Stimulated activated naive B cell treated with anti-CD40 and anti-IgM and Interleukin-4, amounts not matched to agents 10 μg/mL and 1 μg/mL and 100 μg/mL, for 72 hours (primary cell): ENCODE results near the gene BTBD9.
"Not testable (repeated sequence)": the region's sequence is repeated elsewhere in the genome, so short reads cannot be mapped to it uniquely, and the experiment has no call there.

Experiments
- ATAC-seq, 2 donors: fragments of 150-1000 bp; cut with Tn5 transposase; replicated peaks; 2 replicates each; pipeline ENCODE4 v1.10.0; 2021; ENCODE audit warnings: moderate library complexity in 1 of 2
- DNase-seq: peaks from one replicate; pipeline ENCODE4 v3.0.0; 2021
- H3K27ac Mint-ChIP-seq: one replicate; pipeline ENCODE4 v1.8.0; 2022; ENCODE audit warnings: mild to moderate bottlenecking, mixed read lengths
- H3K27me3 Mint-ChIP-seq, 2 donors: one replicate each; pipeline ENCODE4 v1.8.0; 2022; ENCODE audit warnings: mixed read lengths in 2 of 2
- H3K36me3 Mint-ChIP-seq, 2 donors: one replicate each; pipeline ENCODE4 v1.8.0; 2022; ENCODE audit warnings: mixed read lengths in 2 of 2, mild to moderate bottlenecking in 1 of 2
- H3K4me1 Mint-ChIP-seq, 2 donors: one replicate each; pipeline ENCODE4 v1.8.0; 2022; ENCODE audit warnings: mixed read lengths in 2 of 2, mild to moderate bottlenecking in 1 of 2
- H3K4me3 Mint-ChIP-seq, 2 donors: one replicate each; pipeline ENCODE4 v1.8.0; 2022; ENCODE audit warnings: mild to moderate bottlenecking in 2 of 2, mixed read lengths in 2 of 2, moderate library complexity in 1 of 2
- H3K9me3 Mint-ChIP-seq, 2 donors: one replicate each; pipeline ENCODE4 v1.8.0; 2022; ENCODE audit warnings: mixed read lengths in 2 of 2, mild to moderate bottlenecking in 1 of 2

Gene BTBD9

GRCh38 chr6:38349221-38349620 is 290.5 kb downstream of the BTBD9 start:
- no peaks in the 10 kb centered on the region for H3K27me3 Mint-ChIP-seq
- H3K36me3 Mint-ChIP-seq: peaks cover 2 to 5% of the 10 kb centered on the region in 2 donors
- no peaks in the 10 kb centered on the region for H3K9me3 Mint-ChIP-seq
- peaks cover 9 to 15% of the 10 kb centered on the region in 2 donors for H3K4me1 Mint-ChIP-seq
- no peak overlapping the region for H3K4me3 Mint-ChIP-seq
- ATAC-seq (no peak), DNase-seq (no peak)
- H3K27ac Mint-ChIP-seq: no peak overlapping the region

GRCh38 chr6:38348371-38348770 is 291.4 kb downstream of the BTBD9 start:
- no peaks in the 10 kb centered on the region for H3K27me3 Mint-ChIP-seq
- DNase-seq: no peak
- H3K4me1 Mint-ChIP-seq: peaks cover 7 to 8% of the 10 kb centered on the region in 2 donors
- H3K9me3 Mint-ChIP-seq: no peaks in the 10 kb centered on the region
- peaks cover 5 to 10% of the 10 kb centered on the region in 2 donors for H3K36me3 Mint-ChIP-seq
- H3K27ac Mint-ChIP-seq: no peak overlapping the region
- no peak overlapping the region for H3K4me3 Mint-ChIP-seq
- ATAC-seq: no peak

DNA sequence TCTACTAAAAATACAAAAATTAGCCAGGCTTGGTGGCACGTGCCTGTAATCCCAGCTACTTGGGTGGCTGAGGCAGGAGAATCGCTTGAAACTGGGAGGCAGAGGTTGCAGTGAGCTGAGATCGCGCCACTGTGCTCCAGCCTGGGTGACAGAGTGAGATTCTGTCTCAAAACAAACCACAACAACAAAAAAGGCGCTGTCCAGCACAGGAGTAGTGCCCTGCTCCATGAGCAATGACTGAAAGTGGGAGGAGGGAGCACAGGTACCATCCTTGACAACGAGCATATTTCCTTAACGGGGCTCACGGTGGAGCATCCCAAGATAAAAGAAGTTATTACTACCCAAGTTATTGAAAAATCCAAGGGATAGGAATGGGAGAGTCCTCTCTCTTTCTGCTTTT is 291.9 kb downstream of the BTBD9 start:
- not testable (repeated sequence) for H3K36me3 Mint-ChIP-seq, H3K27me3 Mint-ChIP-seq, H3K4me1 Mint-ChIP-seq, H3K4me3 Mint-ChIP-seq, DNase-seq, H3K9me3 Mint-ChIP-seq, H3K27ac Mint-ChIP-seq, ATAC-seq

- no peak for DNase-seq
- H3K4me3 Mint-ChIP-seq: no peak overlapping the region
- no peak for ATAC-seq
- H3K36me3 Mint-ChIP-seq: peaks cover 8 to 12% of the 10 kb centered on the region in 2 donors
- H3K27me3 Mint-ChIP-seq: no peaks in the 10 kb centered on the region
- H3K9me3 Mint-ChIP-seq: no peaks in the 10 kb centered on the region
- H3K27ac Mint-ChIP-seq: no peak overlapping the region
- peaks cover 0 to 3% of the 10 kb centered on the region in 2 donors for H3K4me1 Mint-ChIP-seq
Observed at GRCh38 chr6:38346291-38347079, 293.2 kb downstream of the BTBD9 start.

DNA sequence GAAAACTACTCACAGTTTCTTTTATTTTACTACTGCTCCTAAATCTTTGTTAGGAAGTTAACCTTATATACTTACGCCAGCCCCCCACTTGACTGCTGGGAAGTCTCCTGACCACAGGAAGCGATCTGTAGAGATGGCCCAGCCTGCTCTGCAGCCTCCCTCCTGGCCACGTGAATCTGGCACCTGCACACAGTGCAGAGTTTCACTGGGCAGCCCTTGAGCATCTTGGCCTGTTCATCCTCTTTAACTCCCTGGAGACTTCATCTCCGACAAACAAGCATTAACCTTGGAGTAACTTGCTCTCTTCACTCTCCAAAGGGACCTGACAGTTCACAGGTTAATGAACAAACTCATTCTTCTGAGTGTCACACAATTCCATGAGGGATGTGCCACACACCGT is 294.1 kb downstream of the BTBD9 start:
- peaks cover 8 to 14% of the 10 kb centered on the region in 2 donors for H3K36me3 Mint-ChIP-seq
- no peaks in the 10 kb centered on the region for H3K27me3 Mint-ChIP-seq
- no peak overlapping the region for H3K4me3 Mint-ChIP-seq
- no peak overlapping the region for H3K27ac Mint-ChIP-seq
- no peak for ATAC-seq
- H3K4me1 Mint-ChIP-seq: peaks cover 0 to 3% of the 10 kb centered on the region in 2 donors
- no peak for DNase-seq
- no peaks in the 10 kb centered on the region for H3K9me3 Mint-ChIP-seq

- Mint-ChIP-seq H3K9me3 (peaks cover 3 to 6% of the 10 kb centered on the region in 2 donors), H3K36me3 (peaks cover 22 to 31% of the 10 kb centered on the region in 2 donors), H3K4me1 (peaks cover 0 to 3% of the 10 kb centered on the region in 2 donors), H3K27ac (no peak overlapping the region), H3K27me3 (no peaks in the 10 kb centered on the region), H3K4me3 (no peak overlapping the region)
- DNase-seq: no peak
- ATAC-seq: no peak
Observed at GRCh38 chr6:38341496-38341895, 298.2 kb downstream of the BTBD9 start.

- H3K27ac Mint-ChIP-seq: no peak overlapping the region
- H3K36me3 Mint-ChIP-seq: peaks cover 22 to 37% of the 10 kb centered on the region in 2 donors
- H3K4me3 Mint-ChIP-seq: no peak overlapping the region
- no peaks in the 10 kb centered on the region for H3K27me3 Mint-ChIP-seq
- H3K9me3 Mint-ChIP-seq: peaks cover 4 to 7% of the 10 kb centered on the region in 2 donors
- no peaks in the 10 kb centered on the region for H3K4me1 Mint-ChIP-seq
- no peak for ATAC-seq
- DNase-seq: no peak
Observed at GRCh38 chr6:38339914-38340313, 299.8 kb downstream of the BTBD9 start.

GRCh38 chr6:38337819-38338465 is 301.8 kb downstream of the BTBD9 start:
- H3K27ac Mint-ChIP-seq: peak overlapping the region; percentile 9
- ATAC-seq (no peak), DNase-seq (no peak)
- H3K36me3 Mint-ChIP-seq: peaks cover 34 to 46% of the 10 kb centered on the region in 2 donors
- H3K9me3 Mint-ChIP-seq: peaks cover 12 to 15% of the 10 kb centered on the region in 2 donors
- no peaks in the 10 kb centered on the region for H3K4me1 Mint-ChIP-seq
- H3K4me3 Mint-ChIP-seq: no peak overlapping the region
- no peaks in the 10 kb centered on the region for H3K27me3 Mint-ChIP-seq

DNA sequence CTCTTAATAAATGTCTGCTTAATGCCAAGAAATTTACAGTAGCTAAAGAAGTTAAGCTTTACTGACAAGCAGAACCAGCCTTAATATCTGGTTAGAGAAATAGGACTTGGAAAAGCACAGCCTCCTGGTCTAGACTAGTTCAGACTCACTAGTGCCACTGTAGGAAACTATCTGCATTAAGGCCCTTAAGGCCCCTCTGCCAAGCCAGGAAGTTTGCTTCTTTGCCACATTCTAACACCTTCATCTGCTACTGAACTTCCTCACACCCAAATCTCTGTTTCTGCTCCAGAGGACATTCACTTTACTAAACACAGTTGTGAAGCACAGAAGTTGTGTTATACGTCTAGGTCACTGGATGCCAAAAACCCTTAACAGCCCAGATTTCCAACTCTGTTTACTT is 302.8 kb downstream of the BTBD9 start:
- no peak overlapping the region for H3K27ac Mint-ChIP-seq
- H3K9me3 Mint-ChIP-seq: peaks cover 15 to 16% of the 10 kb centered on the region in 2 donors
- H3K36me3 Mint-ChIP-seq: peaks cover 34 to 49% of the 10 kb centered on the region in 2 donors
- no peaks in the 10 kb centered on the region for H3K27me3 Mint-ChIP-seq
- H3K4me3 Mint-ChIP-seq: no peak overlapping the region
- DNase-seq: no peak
- H3K4me1 Mint-ChIP-seq: no peaks in the 10 kb centered on the region
- ATAC-seq: no peak

GRCh38 chr6:38326837-38327236 is 312.9 kb downstream of the BTBD9 start:
- H3K36me3 Mint-ChIP-seq: peaks cover 8 to 20% of the 10 kb centered on the region in 2 donors
- H3K27ac Mint-ChIP-seq: no peak overlapping the region
- no peak for ATAC-seq

GRCh38 chr6:38323216-38323615 is 316.5 kb downstream of the BTBD9 start:
- DNase-seq (no peak), ATAC-seq (no peak)
- no peak overlapping the region for H3K27ac Mint-ChIP-seq
- H3K36me3 Mint-ChIP-seq: peaks cover 10 to 24% of the 10 kb centered on the region in 2 donors
- peaks cover 19 to 34% of the 10 kb centered on the region in 2 donors for H3K4me1 Mint-ChIP-seq
- H3K27me3 Mint-ChIP-seq: no peaks in the 10 kb centered on the region
- no peaks in the 10 kb centered on the region for H3K9me3 Mint-ChIP-seq
- no peak overlapping the region for H3K4me3 Mint-ChIP-seq

More at GRCh38 chr6:38326837-38327236, 312.9 kb downstream of the BTBD9 start:
- peaks cover 4 to 6% of the 10 kb centered on the region in 2 donors for H3K4me1 Mint-ChIP-seq
- H3K27me3 Mint-ChIP-seq: no peaks in the 10 kb centered on the region
- DNase-seq: no peak
- H3K4me3 Mint-ChIP-seq: no peak overlapping the region
- no peaks in the 10 kb centered on the region for H3K9me3 Mint-ChIP-seq

GRCh38 chr6:38322138-38322537 is 317.6 kb downstream of the BTBD9 start:
- Mint-ChIP-seq H3K4me1 (peaks cover 24 to 45% of the 10 kb centered on the region in 2 donors), H3K9me3 (no peaks in the 10 kb centered on the region), H3K36me3 (peaks cover 8 to 24% of the 10 kb centered on the region in 2 donors), H3K4me3 (no peak overlapping the region), H3K27me3 (no peaks in the 10 kb centered on the region), H3K27ac (no peak overlapping the region)
- DNase-seq (no peak), ATAC-seq (no peak)

GRCh38 chr6:38320843-38321242 is 318.9 kb downstream of the BTBD9 start:
- Mint-ChIP-seq H3K36me3 (peaks cover 8 to 24% of the 10 kb centered on the region in 2 donors), H3K4me3 (peak overlapping the region; percentile 7 to 62), H3K27ac (no peak overlapping the region), H3K4me1 (peaks cover 33 to 58% of the 10 kb centered on the region in 2 donors), H3K27me3 (no peaks in the 10 kb centered on the region), H3K9me3 (peaks cover 3 to 4% of the 10 kb centered on the region in 2 donors)
- DNase-seq: no peak
- ATAC-seq: peak; percentile 61 to 73

GRCh38 chr6:38320358-38320757 is 319.4 kb downstream of the BTBD9 start:
- Mint-ChIP-seq H3K9me3 (peaks cover 3 to 4% of the 10 kb centered on the region in 2 donors), H3K36me3 (peaks cover 8 to 23% of the 10 kb centered on the region in 2 donors), H3K4me1 (peaks cover 36 to 63% of the 10 kb centered on the region in 2 donors), H3K27me3 (no peaks in the 10 kb centered on the region), H3K27ac (no peak overlapping the region), H3K4me3 (no peak overlapping the region)
- ATAC-seq: no peak
- no peak for DNase-seq
